Skin epidermis (tissue), 12 donors: Measurements from ENCODE around the gene MRTO4.

Source experiments
- H3K27ac ChIP-seq, 21 experiments: fragments of 200-600 bp; sonication (generic) in 11 of 21; one replicate each; pipeline ENCODE4 v1.5.0; 2020; ENCODE audit warnings: mild to moderate bottlenecking in 3 of 21, inconsistent platforms in 2 of 21, moderate library complexity in 2 of 21
- H3K4me3 ChIP-seq, 7 experiments: fragments of 200-600 bp; sonication (generic) in 2 of 7; one replicate each; pipeline ENCODE4 v1.5.0; 2020; ENCODE audit warnings: inconsistent platforms in 2 of 7, mild to moderate bottlenecking in 2 of 7, moderate library complexity in 1 of 7

Gene MRTO4

DNA sequence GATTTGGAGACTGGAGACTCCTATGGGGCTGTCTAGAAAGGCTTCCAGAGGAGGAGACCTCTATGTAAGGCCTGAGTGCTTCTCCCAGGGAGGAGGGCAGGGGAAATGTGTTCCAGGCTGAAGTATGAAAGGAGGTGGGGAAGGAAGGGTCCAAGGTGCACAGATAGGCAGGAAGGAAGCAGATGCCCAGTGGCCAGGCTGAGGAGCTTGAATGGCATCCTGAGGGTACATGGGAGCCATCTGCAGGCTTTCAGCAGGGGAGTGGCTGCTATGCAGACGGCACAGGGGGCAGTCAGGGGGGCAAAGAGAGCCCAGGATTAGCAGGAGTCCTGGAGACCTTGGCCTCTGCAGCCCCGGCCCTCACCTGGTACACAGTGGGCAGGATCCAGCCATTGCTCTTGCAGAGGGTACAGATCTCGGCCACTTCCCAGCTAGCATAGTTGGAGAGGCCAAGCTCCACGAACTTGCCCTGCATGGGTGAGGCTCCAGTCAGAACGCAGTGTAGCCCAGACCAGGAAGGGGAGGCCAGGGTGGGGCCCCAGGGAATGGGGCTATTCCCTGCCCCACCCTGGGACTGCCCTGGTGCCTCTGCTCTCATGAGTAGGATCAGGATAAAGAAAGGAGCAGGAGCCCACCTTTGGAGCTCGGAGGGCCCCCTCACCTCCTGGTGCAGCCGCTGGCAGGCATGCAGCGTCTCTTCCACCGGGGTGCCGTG lies 56.3 kb downstream of the MRTO4 start:
- no peak overlapping the region for H3K27ac ChIP-seq
- no peak overlapping the region for H3K4me3 ChIP-seq

DNA sequence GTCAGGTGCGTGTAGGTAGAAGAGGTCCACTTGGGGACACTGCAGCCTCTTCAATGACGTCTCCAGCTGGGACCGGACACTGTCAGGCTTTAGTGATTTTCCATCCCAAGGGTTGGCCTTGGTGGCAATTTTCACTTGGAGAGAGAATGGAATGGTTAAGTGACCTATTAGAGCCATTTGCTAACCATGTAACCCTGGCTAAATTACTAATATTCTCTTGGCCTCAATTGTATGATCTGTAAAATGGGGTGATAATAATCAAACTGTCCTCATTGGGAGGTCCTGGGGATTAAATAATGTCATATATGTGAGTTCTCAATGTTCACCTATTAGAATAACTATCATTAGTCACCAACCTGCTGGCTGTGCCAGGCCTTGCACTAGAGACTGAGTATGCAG lies 56.9 kb downstream of the MRTO4 start:
- H3K27ac ChIP-seq = no peak overlapping the region
- H3K4me3 ChIP-seq = no peak overlapping the region

DNA sequence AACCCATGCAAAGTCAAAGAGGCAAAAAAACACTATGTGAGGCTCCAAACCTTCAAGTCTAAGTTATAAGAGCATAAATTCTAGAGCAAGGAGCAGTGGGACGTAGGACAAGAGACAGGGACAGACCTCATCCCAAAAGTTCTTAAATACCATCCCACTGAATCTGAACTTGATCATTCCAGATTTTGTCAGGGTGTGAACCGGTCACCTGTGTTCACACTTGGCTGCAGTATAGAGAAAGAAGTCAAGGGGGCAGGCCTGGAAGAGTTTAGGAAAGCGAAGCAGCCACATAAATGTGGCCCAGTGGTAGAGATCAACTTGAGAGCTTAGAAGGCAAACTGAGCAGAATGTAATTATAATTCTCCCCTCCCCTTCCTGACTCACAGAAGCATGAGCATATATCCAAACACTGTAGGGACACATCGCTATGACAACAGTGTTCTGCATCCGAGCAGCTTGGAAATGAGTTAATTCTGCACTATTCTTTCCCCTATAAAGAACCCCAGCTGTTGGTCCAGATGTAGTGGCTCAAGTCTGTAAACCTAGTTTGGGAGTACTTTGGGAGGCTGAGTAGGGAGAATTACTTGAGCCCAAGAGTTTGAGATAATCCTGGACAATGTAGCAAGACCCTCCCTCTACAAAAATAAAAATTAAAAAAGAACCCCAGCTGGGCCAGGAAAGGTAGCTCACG lies 57.7 kb downstream of the MRTO4 start:
- no peak overlapping the region for H3K4me3 ChIP-seq
- H3K27ac ChIP-seq = no peak overlapping the region
